NB4 (cell line): ENCODE results near the gene ERVK3-1.
"Not testable (repeated sequence)": the region's sequence is repeated elsewhere in the genome, so short reads cannot be mapped to it uniquely, and the experiment has no call there.

Experiments
- DNase-seq: peaks from one replicate; pipeline ENCODE4 v3.0.0; 2010; ENCODE audit warnings: low read depth
- H3K4me3 ChIP-seq: one replicate; pipeline ENCODE4 v1.5.1; 2011; ENCODE audit warnings: mild to moderate bottlenecking, low read depth, low read length, moderate library complexity
- CTCF ChIP-seq: IDR thresholded peaks from one replicate; pipeline ENCODE4 v1.5.1; 2012; ENCODE audit warnings: low read depth, low read length
- MAX ChIP-seq: IDR thresholded peaks from 2 replicates; pipeline ENCODE4 v1.6.1; 2011; ENCODE audit warnings: low read depth, low read length
- MYC ChIP-seq: IDR thresholded peaks from 2 replicates; pipeline ENCODE4 v1.6.1; 2011; ENCODE audit warnings: low read depth, low read length
- POLR2A ChIP-seq: IDR thresholded peaks from 2 replicates; pipeline ENCODE4 v1.6.1; 2011; ENCODE audit warnings: mild to moderate bottlenecking; ENCODE audit not compliant: insufficient read length; ENCODE audit errors: extremely low read depth

The ERVK3-1 gene

GRCh38 chr19:58296104-58296503 is 9.1 kb upstream of the ERVK3-1 start:
- H3K4me3 ChIP-seq = no peak overlapping the region
- DNase-seq = no peak

GRCh38 chr19:58300620-58301019 is 4.6 kb upstream of the ERVK3-1 start:
- no peak for DNase-seq
- TF ChIP-seq MAX (no peak), CTCF (no peak), POLR2A (no peak)
- no peak overlapping the region for H3K4me3 ChIP-seq

More at GRCh38 chr19:58296104-58296503, 9.1 kb upstream of the ERVK3-1 start:
- TF ChIP-seq POLR2A (no peak), MYC (no peak), CTCF (no peak), MAX (no peak)

- peak overlapping the region; percentile 92 for H3K4me3 ChIP-seq
Measured at GRCh38 chr19:58304255-58304654, 922 bp upstream of the ERVK3-1 start.

GRCh38 chr19:58304748-58305064 is 471 bp upstream of the ERVK3-1 start:
- no peak for DNase-seq

More at GRCh38 chr19:58304255-58304654, 922 bp upstream of the ERVK3-1 start:
- DNase-seq = no peak
- TF ChIP-seq MAX = no peak
- no peak for TF ChIP-seq POLR2A

GRCh38 chr19:58305932-58306323 is 751 bp downstream of the ERVK3-1 start:
- H3K4me3 ChIP-seq = peak overlapping the region; percentile 92
- DNase-seq = peak; percentile 36
- TF ChIP-seq MYC (no peak), POLR2A (no peak), MAX (no peak), CTCF (no peak)

More at GRCh38 chr19:58304748-58305064, 471 bp upstream of the ERVK3-1 start:
- TF ChIP-seq CTCF (no peak), MYC (no peak), MAX (no peak), POLR2A (no peak)
- peak overlapping the region; percentile 92 for H3K4me3 ChIP-seq

GRCh38 chr19:58307736-58308135 is 2.6 kb downstream of the ERVK3-1 start:
- no peak for DNase-seq
- TF ChIP-seq MAX = no peak
- TF ChIP-seq CTCF = no peak
- TF ChIP-seq MYC = no peak
- no peak for TF ChIP-seq POLR2A
- no peak overlapping the region for H3K4me3 ChIP-seq

GRCh38 chr19:58310685-58311084 is 5.5 kb downstream of the ERVK3-1 start:
- H3K4me3 ChIP-seq, DNase-seq: not testable (repeated sequence)
